ENCODE results near the gene APEX1.

Gene APEX1

DNA sequence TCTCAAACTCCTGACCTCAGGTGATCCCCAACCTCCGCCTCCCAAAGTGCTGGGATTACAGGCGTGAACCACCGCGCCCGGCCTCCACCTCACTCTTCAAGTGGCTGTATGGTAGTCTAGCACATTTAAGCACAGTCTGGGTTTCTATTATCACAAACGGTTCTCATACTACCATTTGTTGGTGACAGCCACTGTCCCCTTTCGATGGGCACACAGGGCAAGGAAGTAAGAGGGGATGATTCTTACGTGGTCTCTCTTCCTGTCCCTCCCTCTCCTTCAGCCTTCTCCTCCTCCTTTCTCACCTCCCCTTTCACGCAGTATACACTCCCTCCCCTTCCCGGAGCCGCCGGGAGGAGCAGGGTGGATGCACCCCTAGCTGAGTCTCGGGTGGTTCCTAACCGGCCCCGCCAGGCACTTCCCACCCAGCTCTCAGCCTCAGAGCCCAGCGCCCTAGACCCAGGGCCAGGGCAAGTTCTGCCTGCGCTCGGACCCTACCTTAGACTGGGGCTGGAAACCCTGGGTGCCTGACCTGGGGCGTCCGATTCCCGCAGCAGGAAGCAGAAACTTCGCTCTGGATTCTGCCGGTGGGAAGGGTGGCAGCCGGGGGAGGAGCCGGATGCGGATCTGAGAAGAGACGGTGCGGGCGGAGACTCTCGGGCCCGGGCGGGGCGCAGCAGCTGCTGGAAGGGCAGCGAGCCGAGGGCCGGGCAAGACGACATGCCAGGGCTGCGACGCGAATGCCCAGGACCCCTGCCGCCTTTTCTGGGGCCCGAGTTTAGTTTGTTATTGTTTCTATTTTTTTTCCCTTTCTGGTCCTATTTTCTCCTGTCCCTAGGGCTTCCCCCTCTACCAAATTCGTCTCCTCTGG, 41.9 kb upstream of the APEX1 start, which contains the start of gene TEP1:
TEP1 (minus strand) TSS at position 626 of the 868 bp plus-strand sequence. CDS start 5,062 bp downstream, outside the sequence.
- H3K27ac ChIP-seq (ENCODE audit: low read depth, low read length): peak within 1 kb of the TSS; percentile 77
- TF ChIP-seq CTCF (IDR thresholded peaks at IDR 0.05; ENCODE audit: low read depth, low read length, poor library complexity, severe bottlenecking) (no peak), EZH2phosphoT487 (IDR thresholded peaks at IDR 0.05; ENCODE audit: borderline replicate concordance, low read length) (no peak)

GRCh38 chr14:20413744-20414082, 41.3 kb upstream of the APEX1 start:
- H3K4me1 ChIP-seq (ENCODE audit: control insufficient read depth, low read length): peaks cover 33% of the 10 kb centered on the region
- H3K9me2 ChIP-seq (replicated peaks; ENCODE audit: control insufficient read depth, low read length): no peaks in the 10 kb centered on the region
- H3K36me3 ChIP-seq (ENCODE audit: control insufficient read depth, low read length): peaks cover 2% of the 10 kb centered on the region; the same call in 1 of the 2 replicates
- H3K79me2 ChIP-seq (ENCODE audit: control insufficient read depth, low read length): peaks cover 19% of the 10 kb centered on the region
- H3K4me3 ChIP-seq (ENCODE audit: low read length): peak overlapping the region; percentile 97
- no peaks in the 10 kb centered on the region for H3K9me3 ChIP-seq (ENCODE audit: control insufficient read depth, insufficient read depth, low read length)
- no peaks in the 10 kb centered on the region for H3K27me3 ChIP-seq (ENCODE audit: control insufficient read depth, low read length)
- peak overlapping the region; percentile 77 for H3K27ac ChIP-seq (ENCODE audit: low read depth, low read length)
- peak overlapping the region; percentile 87 for H3K4me2 ChIP-seq (ENCODE audit: low read length)
- TF ChIP-seq EZH2phosphoT487 (IDR thresholded peaks at IDR 0.05; ENCODE audit: borderline replicate concordance, low read length): no peak
- no peak for TF ChIP-seq CTCF (IDR thresholded peaks at IDR 0.05; ENCODE audit: low read depth, low read length, poor library complexity, severe bottlenecking)
- no peaks in the 10 kb centered on the region for H4K20me1 ChIP-seq (ENCODE audit: control insufficient read depth, insufficient read depth, low read depth, low read length)
- H3F3A ChIP-seq (ENCODE audit: control insufficient read depth, insufficient read depth): peaks cover 13% of the 10 kb centered on the region

More for the DNA sequence above, 41.9 kb upstream of the APEX1 start, which contains the start of gene TEP1:
- no peaks in the 10 kb centered on the region for H3K9me3 ChIP-seq (ENCODE audit: control insufficient read depth, insufficient read depth, low read length)
- peaks cover 13% of the 10 kb centered on the region for H3F3A ChIP-seq (ENCODE audit: control insufficient read depth, insufficient read depth)
- H3K27me3 ChIP-seq (ENCODE audit: control insufficient read depth, low read length): no peaks in the 10 kb centered on the region
- H3K4me2 ChIP-seq (ENCODE audit: low read length): peak within 1 kb of the TSS; percentile 87
- H3K4me3 ChIP-seq (ENCODE audit: low read length): peak within 1 kb of the TSS; percentile 97
- H3K36me3 ChIP-seq (ENCODE audit: control insufficient read depth, low read length): peaks cover 6% of the 10 kb centered on the region
- peaks cover 19% of the 10 kb centered on the region for H3K79me2 ChIP-seq (ENCODE audit: control insufficient read depth, low read length)
- no peaks in the 10 kb centered on the region for H3K9me2 ChIP-seq (replicated peaks; ENCODE audit: control insufficient read depth, low read length)
- H4K20me1 ChIP-seq (ENCODE audit: control insufficient read depth, insufficient read depth, low read depth, low read length): no peaks in the 10 kb centered on the region
- H3K4me1 ChIP-seq (ENCODE audit: control insufficient read depth, low read length): peaks cover 33% of the 10 kb centered on the region

- Histone ChIP-seq H3K36me3 (ENCODE audit: control insufficient read depth, low read length) (peaks cover 2% of the 10 kb centered on the region; the same call in 1 of the 2 replicates), H3K9me3 (ENCODE audit: control insufficient read depth, insufficient read depth, low read length) (no peaks in the 10 kb centered on the region), H3K79me2 (ENCODE audit: control insufficient read depth, low read length) (peaks cover 19% of the 10 kb centered on the region), H3K9me2 (replicated peaks; ENCODE audit: control insufficient read depth, low read length) (no peaks in the 10 kb centered on the region), H3K4me1 (ENCODE audit: control insufficient read depth, low read length) (peaks cover 37% of the 10 kb centered on the region), H4K20me1 (ENCODE audit: control insufficient read depth, insufficient read depth, low read depth, low read length) (no peaks in the 10 kb centered on the region), H3K4me2 (ENCODE audit: low read length) (peak overlapping the region; percentile 47), H3K4me3 (ENCODE audit: low read length) (peak overlapping the region; percentile 12; the same call in 1 of the 2 replicates), H3K27ac (ENCODE audit: low read depth, low read length) (no peak overlapping the region), H3F3A (ENCODE audit: control insufficient read depth, insufficient read depth) (peaks cover 13% of the 10 kb centered on the region), H3K27me3 (ENCODE audit: control insufficient read depth, low read length) (no peaks in the 10 kb centered on the region)
- TF ChIP-seq EZH2phosphoT487 (IDR thresholded peaks at IDR 0.05; ENCODE audit: borderline replicate concordance, low read length) (no peak), CTCF (IDR thresholded peaks at IDR 0.05; ENCODE audit: low read depth, low read length, poor library complexity, severe bottlenecking) (peak; percentile 78)
Measured at GRCh38 chr14:20415782-20416206, 39.2 kb upstream of the APEX1 start.
